ENCODE measurements around the gene ACOX3. TPM values are rescaled to one million over a fixed set of nuclear protein-coding genes. Genes with fewer than 3 reads are reported as not detected.

ACOX3 gene
- polyA plus RNA-seq, 1 of the 3 experiments (the other 2 are of a cell fraction) = 8.4 TPM

GRCh38 chr4:8335848-8336247 lies 104.7 kb downstream of the ACOX3 start:
- ChIA-PET CTCF (no interaction called here), POLR2A (no interaction called here)
- peaks cover 0 to 4% of the 10 kb centered on the region in 2 experiments; a peak in 1 of 4 replicates for H3K4me1 ChIP-seq (ENCODE audit: control insufficient read depth in 1 of 2, insufficient read depth in 2 of 2, low read depth in 1 of 2, low read length in 1 of 2)
- no peaks in the 10 kb centered on the region for H3K79me2 ChIP-seq (ENCODE audit: insufficient read depth)
- 85% methylated on average over 2 of the region's 2 CpGs for WGBS (ENCODE audit: low lambda C conversion rate)
- H3K36me3 ChIP-seq (replicated peaks in 1 of 2; ENCODE audit: control insufficient read depth in 1 of 2, insufficient read depth in 2 of 2, low read length in 1 of 2) = no peaks in the 10 kb centered on the region
- H3F3A ChIP-seq (replicated peaks; ENCODE audit: insufficient read depth) = no peaks in the 10 kb centered on the region
- no peak overlapping the region for H2AFZ ChIP-seq (ENCODE audit: low read depth)
- no peaks in the 10 kb centered on the region for H3K9me2 ChIP-seq
- H3K27ac ChIP-seq (ENCODE audit: low read depth in 2 of 2, low read length in 1 of 2) = no peak overlapping the region
- H3K4me2 ChIP-seq = no peak overlapping the region
- no peak overlapping the region for H3K4me3 ChIP-seq (ENCODE audit: low read depth in 2 of 2, low read length in 1 of 2)
- no peak for DNase-seq
- no peaks in the 10 kb centered on the region for H3K27me3 ChIP-seq (ENCODE audit: insufficient read depth)
- 0 out of 2 replicates have a peak, but pooled peaks cover 4% of the 10 kb centered on the region for H3K9me3 ChIP-seq
- H4K20me1 ChIP-seq (ENCODE audit: insufficient read depth) = no peaks in the 10 kb centered on the region
- TF ChIP-seq YY1 (IDR thresholded peaks at IDR 0.05; ENCODE audit: low read depth) (no peak), TAF1 (IDR thresholded peaks at IDR 0.05; ENCODE audit: borderline replicate concordance, low read depth, low read length) (no peak), CTCF (IDR thresholded peaks at IDR 0.05) (no peak), ZBTB33 (IDR thresholded peaks at IDR 0.05; ENCODE audit: borderline replicate concordance, low read depth) (no peak), USF1 (IDR thresholded peaks at IDR 0.05; ENCODE audit: borderline replicate concordance, low read depth) (no peak), NRF1 (IDR thresholded peaks at IDR 0.05; ENCODE audit: low read depth, low read length) (no peak), SIN3A (IDR thresholded peaks at IDR 0.05; ENCODE audit: borderline replicate concordance, low read depth, low read length) (no peak), TEAD4 (IDR thresholded peaks at IDR 0.05; ENCODE audit: borderline replicate concordance, insufficient read depth) (no peak), RXRA (IDR thresholded peaks at IDR 0.05; ENCODE audit: borderline replicate concordance, low read depth) (no peak), JUND (IDR thresholded peaks at IDR 0.05) (no peak), USF2 (IDR thresholded peaks at IDR 0.05; ENCODE audit: borderline replicate concordance, low read depth, low read length) (no peak)
- no peak overlapping the region for H3K9ac ChIP-seq
